Measurements from ENCODE around the gene GLOD5. TPM values are rescaled to one million over a fixed set of nuclear protein-coding genes. Genes with fewer than 3 reads are reported as not detected.

Gene GLOD5
- total and polyA plus RNA-seq, 2 experiments from 2014 or later, result 2.4 TPM; not detected in 1

DNA sequence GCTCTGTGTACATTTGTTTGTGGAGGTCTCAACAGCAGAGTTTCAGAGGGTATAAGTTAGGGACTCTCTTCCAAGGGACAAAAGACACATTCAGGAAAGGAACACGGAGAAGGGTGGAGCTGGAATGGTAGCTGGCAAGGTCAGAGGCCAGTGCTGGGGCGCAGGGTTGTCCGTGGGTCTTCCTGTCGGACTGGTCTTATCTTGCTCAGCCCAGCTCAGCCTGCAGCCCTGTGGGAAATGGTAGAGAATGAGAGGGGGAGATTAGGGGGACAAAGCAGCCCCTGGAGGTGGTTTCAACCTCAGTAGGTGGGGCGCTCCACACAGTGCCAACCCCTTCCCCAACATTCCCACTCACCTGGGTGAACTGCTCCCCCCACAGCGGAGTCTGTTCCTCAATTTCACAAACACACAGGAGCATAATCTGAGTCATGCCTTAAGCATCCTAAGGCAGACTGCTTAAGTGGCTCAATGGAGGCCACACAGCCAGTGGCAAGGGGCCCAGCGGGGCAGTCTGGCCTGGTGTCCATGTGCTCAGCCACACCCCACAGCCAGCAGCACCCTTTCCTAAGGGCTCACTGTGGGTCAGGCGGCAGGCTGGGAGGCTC is 33.5 kb downstream of the GLOD5 start:
- no peaks in the 10 kb centered on the region for H3K9me2 ChIP-seq (replicated peaks; ENCODE audit: insufficient read depth)
- no peaks in the 10 kb centered on the region for H3K79me2 ChIP-seq
- TF ChIP-seq EZH2 (IDR thresholded peaks at IDR 0.05; ENCODE audit: borderline replicate concordance) (no peak), EZH2phosphoT487 (IDR thresholded peaks at IDR 0.05; ENCODE audit: low read depth, severe bottlenecking, unreplicated experiment) (no peak)
- TF ChIP-seq, protein P1, sequence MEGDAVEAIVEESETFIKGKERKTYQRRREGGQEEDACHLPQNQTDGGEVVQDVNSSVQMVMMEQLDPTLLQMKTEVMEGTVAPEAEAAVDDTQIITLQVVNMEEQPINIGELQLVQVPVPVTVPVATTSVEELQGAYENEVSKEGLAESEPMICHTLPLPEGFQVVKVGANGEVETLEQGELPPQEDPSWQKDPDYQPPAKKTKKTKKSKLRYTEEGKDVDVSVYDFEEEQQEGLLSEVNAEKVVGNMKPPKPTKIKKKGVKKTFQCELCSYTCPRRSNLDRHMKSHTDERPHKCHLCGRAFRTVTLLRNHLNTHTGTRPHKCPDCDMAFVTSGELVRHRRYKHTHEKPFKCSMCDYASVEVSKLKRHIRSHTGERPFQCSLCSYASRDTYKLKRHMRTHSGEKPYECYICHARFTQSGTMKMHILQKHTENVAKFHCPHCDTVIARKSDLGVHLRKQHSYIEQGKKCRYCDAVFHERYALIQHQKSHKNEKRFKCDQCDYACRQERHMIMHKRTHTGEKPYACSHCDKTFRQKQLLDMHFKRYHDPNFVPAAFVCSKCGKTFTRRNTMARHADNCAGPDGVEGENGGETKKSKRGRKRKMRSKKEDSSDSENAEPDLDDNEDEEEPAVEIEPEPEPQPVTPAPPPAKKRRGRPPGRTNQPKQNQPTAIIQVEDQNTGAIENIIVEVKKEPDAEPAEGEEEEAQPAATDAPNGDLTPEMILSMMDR (IDR thresholded peaks at IDR 0.05; ENCODE audit: poor library complexity), result no peak
- H3K4me2 ChIP-seq, result peak overlapping the region; percentile 29
- no peaks in the 10 kb centered on the region for H3K36me3 ChIP-seq (replicated peaks; ENCODE audit: insufficient read depth, low read depth)
- WGBS (ENCODE audit: low lambda C conversion rate, missing lambda C conversion rate), result 59% methylated on average over 8 of the region's 8 CpGs
- H3K9me3 ChIP-seq (ENCODE audit: low read depth), result no peaks in the 10 kb centered on the region
- H3K4me3 ChIP-seq, result no peak overlapping the region
- H3K27ac ChIP-seq, result peak overlapping the region; percentile 75
- no peaks in the 10 kb centered on the region for H4K20me1 ChIP-seq (ENCODE audit: insufficient read depth, poor library complexity, severe bottlenecking)
- peak; percentile 61 for DNase-seq (ENCODE audit: low spot score)
- H3K4me1 ChIP-seq (ENCODE audit: insufficient read depth), result peaks cover 13% of the 10 kb centered on the region
- H2AFZ ChIP-seq, result no peak overlapping the region
- no peaks in the 10 kb centered on the region for H3K27me3 ChIP-seq

DNA sequence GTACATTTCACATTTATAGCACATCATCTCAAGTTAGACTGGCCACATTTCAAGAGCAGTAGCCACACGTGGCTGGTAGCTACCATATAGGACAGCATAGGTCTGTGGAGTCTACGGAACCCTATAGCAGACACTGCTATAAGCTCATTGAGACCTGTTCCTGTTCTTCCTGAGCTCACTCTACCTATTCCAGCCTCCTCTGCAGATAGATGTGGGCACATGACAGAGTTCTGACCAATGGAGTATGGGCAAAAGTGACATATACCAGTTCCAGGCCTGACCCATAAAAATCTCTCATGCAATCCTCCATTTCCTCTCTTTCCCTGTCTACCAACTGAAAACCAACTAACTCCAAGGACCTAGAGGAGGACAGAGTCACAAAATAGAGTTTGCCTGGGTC is 36.8 kb downstream of the GLOD5 start:
- TF ChIP-seq EZH2phosphoT487 (IDR thresholded peaks at IDR 0.05; ENCODE audit: low read depth, severe bottlenecking, unreplicated experiment) (no peak), EZH2 (IDR thresholded peaks at IDR 0.05; ENCODE audit: borderline replicate concordance) (no peak)
- TF ChIP-seq, protein P1 (IDR thresholded peaks at IDR 0.05; ENCODE audit: poor library complexity), result no peak
- H3K9me3 ChIP-seq (ENCODE audit: low read depth), result no peaks in the 10 kb centered on the region
- H3K27ac ChIP-seq, result no peak overlapping the region
- no peak overlapping the region for H3K4me2 ChIP-seq
- peaks cover 13% of the 10 kb centered on the region for H3K4me1 ChIP-seq (ENCODE audit: insufficient read depth)
- no peak overlapping the region for H3K4me3 ChIP-seq
- WGBS (ENCODE audit: low lambda C conversion rate, missing lambda C conversion rate), result 66% methylated on average over 2 of the region's 2 CpGs
- no peaks in the 10 kb centered on the region for H3K27me3 ChIP-seq
- H3K36me3 ChIP-seq (replicated peaks; ENCODE audit: insufficient read depth, low read depth), result no peaks in the 10 kb centered on the region
- no peak for DNase-seq (ENCODE audit: low spot score)
- H3K79me2 ChIP-seq, result no peaks in the 10 kb centered on the region
- H3K9me2 ChIP-seq (replicated peaks; ENCODE audit: insufficient read depth), result no peaks in the 10 kb centered on the region
- H2AFZ ChIP-seq, result no peak overlapping the region
- no peaks in the 10 kb centered on the region for H4K20me1 ChIP-seq (ENCODE audit: insufficient read depth, poor library complexity, severe bottlenecking)

DNA sequence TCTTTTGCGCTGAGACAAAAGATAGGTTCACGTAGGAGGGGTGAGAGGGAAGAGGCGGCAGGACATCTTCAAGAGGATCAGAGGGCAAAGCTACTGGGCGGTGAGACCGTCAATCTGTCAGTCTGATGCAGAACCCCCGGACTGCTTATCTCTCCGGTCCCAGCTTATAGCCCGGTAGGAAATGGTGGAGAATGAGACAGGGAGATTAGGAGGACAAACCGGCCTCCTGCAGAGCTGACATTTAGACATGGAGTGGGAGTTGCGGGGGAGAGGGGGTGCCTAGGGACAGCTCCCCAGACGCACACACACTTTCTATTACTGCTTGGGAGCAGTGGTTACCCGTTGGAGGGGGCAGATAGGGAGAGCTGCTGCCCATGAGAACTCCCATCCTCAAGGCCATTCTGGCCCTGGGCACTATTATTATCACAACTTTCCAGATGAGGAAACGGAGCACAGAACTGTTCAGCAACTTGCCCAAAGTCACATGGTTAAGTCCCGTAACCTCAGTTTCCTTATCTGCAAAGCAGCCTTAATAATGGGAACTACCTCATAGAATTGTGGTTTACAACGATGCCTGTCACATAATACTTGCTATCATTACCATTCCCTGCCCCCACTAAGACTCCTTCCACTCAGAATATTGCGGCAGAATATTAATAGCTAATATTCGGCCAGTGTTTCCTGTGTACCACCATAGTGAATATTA is 39.2 kb downstream of the GLOD5 start:
- 51% methylated on average over 17 of the region's 17 CpGs for WGBS (ENCODE audit: low lambda C conversion rate, missing lambda C conversion rate)
- Histone ChIP-seq H3K27ac (peak overlapping the region; percentile 92), H3K4me2 (peak overlapping the region; percentile 78), H4K20me1 (ENCODE audit: insufficient read depth, poor library complexity, severe bottlenecking) (no peaks in the 10 kb centered on the region), H2AFZ (peak overlapping the region; percentile 85), H3K4me3 (peak overlapping the region; percentile 34), H3K9me3 (ENCODE audit: low read depth) (no peaks in the 10 kb centered on the region), H3K4me1 (ENCODE audit: insufficient read depth) (peaks cover under 1% of the 10 kb centered on the region), H3K9me2 (replicated peaks; ENCODE audit: insufficient read depth) (no peaks in the 10 kb centered on the region), H3K27me3 (no peaks in the 10 kb centered on the region), H3K36me3 (replicated peaks; ENCODE audit: insufficient read depth, low read depth) (no peaks in the 10 kb centered on the region), H3K79me2 (no peaks in the 10 kb centered on the region)
- DNase-seq (ENCODE audit: low spot score), result peak; percentile 6
- TF ChIP-seq, protein P1 (IDR thresholded peaks at IDR 0.05; ENCODE audit: poor library complexity), result no peak
- TF ChIP-seq EZH2 (IDR thresholded peaks at IDR 0.05; ENCODE audit: borderline replicate concordance), result no peak
- no peak for TF ChIP-seq EZH2phosphoT487 (IDR thresholded peaks at IDR 0.05; ENCODE audit: low read depth, severe bottlenecking, unreplicated experiment)

All from hepatocyte (in vitro differentiated cells).